H9 (cell line): ENCODE data around the gene ACSM4. TPM values are rescaled to one million over a fixed set of nuclear protein-coding genes. Genes with fewer than 3 reads are reported as not detected.
"Not testable (repeated sequence)": the region's sequence is repeated elsewhere in the genome, so short reads cannot be mapped to it uniquely, and the experiment has no call there.

Experiments
- DNase-seq: peaks from one replicate; pipeline ENCODE4 v3.0.0-alpha.2; 2017
- H2AFZ ChIP-seq: one replicate; pipeline ENCODE4 v1.6.1; 2013; ENCODE audit warnings: mild to moderate bottlenecking, low read length, control low read depth, moderate library complexity
- H2AK5ac ChIP-seq: 2 replicates; pipeline ENCODE4 v1.6.1; 2013; ENCODE audit warnings: low read length, control low read depth, mixed read lengths; ENCODE audit not compliant: insufficient read length
- H2BK120ac ChIP-seq: one replicate; pipeline ENCODE4 v1.6.1; 2013; ENCODE audit warnings: low read depth, mild to moderate bottlenecking, low read length, control low read depth, inconsistent platforms; ENCODE audit not compliant: poor library complexity, severe bottlenecking
- H2BK12ac ChIP-seq: 2 replicates; pipeline ENCODE4 v1.6.1; 2013; ENCODE audit warnings: low read length, control low read depth, mixed read lengths, low read depth; ENCODE audit not compliant: insufficient read length
- H2BK15ac ChIP-seq: 2 replicates; pipeline ENCODE4 v1.6.1; 2013; ENCODE audit warnings: low read depth, low read length, control low read depth
- H2BK20ac ChIP-seq: one replicate; pipeline ENCODE4 v1.6.1; 2013; ENCODE audit warnings: low read depth, mild to moderate bottlenecking, low read length, control low read depth, inconsistent platforms; ENCODE audit not compliant: poor library complexity, severe bottlenecking
- H2BK5ac ChIP-seq: 2 replicates; pipeline ENCODE4 v1.6.1; 2013; ENCODE audit warnings: low read length, control low read depth, mixed read lengths; ENCODE audit not compliant: insufficient read length
- H3K14ac ChIP-seq: 2 replicates; pipeline ENCODE4 v1.6.1; 2013; ENCODE audit warnings: low read length, control low read depth; ENCODE audit not compliant: insufficient read depth
- H3K18ac ChIP-seq: 2 replicates; pipeline ENCODE4 v1.6.1; 2013; ENCODE audit warnings: low read depth, mild to moderate bottlenecking, mixed read lengths, low read length, control low read depth; ENCODE audit not compliant: insufficient read length
- H3K23ac ChIP-seq: 2 replicates; pipeline ENCODE4 v1.6.1; 2013; ENCODE audit warnings: low read length, control low read depth, mixed read lengths, low read depth; ENCODE audit not compliant: insufficient read length
- H3K23me2 ChIP-seq: 2 replicates; pipeline ENCODE4 v1.6.1; 2013; ENCODE audit warnings: low read depth, mild to moderate bottlenecking, mixed read lengths, low read length, control low read depth; ENCODE audit not compliant: insufficient read length, poor library complexity, severe bottlenecking
- H3K27ac ChIP-seq: 2 replicates; pipeline ENCODE4 v1.5.1; 2013; ENCODE audit warnings: low read length, control low read depth, mixed read lengths, low read depth; ENCODE audit not compliant: insufficient read length
- H3K27me3 ChIP-seq: 2 replicates; pipeline ENCODE4 v1.6.1; 2013; ENCODE audit warnings: low read length, control low read depth, inconsistent platforms; ENCODE audit not compliant: insufficient read depth
- H3K4ac ChIP-seq: 2 replicates; pipeline ENCODE4 v1.6.1; 2013; ENCODE audit warnings: low read depth, mild to moderate bottlenecking, control low read depth, inconsistent platforms, low read length, moderate library complexity
- H3K4me1 ChIP-seq: 2 replicates; pipeline ENCODE4 v1.6.1; 2013; ENCODE audit warnings: low read length, control low read depth, inconsistent platforms; ENCODE audit not compliant: insufficient read depth
- H3K4me2 ChIP-seq: 2 replicates; pipeline ENCODE4 v1.6.1; 2013; ENCODE audit warnings: low read length, control low read depth, mixed read lengths; ENCODE audit not compliant: insufficient read length, insufficient read depth
- H3K56ac ChIP-seq: 2 replicates; pipeline ENCODE4 v1.6.1; 2013; ENCODE audit warnings: low read depth, mild to moderate bottlenecking, mixed read lengths, low read length, control low read depth; ENCODE audit not compliant: insufficient read length
- H3K79me1 ChIP-seq: 2 replicates; pipeline ENCODE4 v1.6.1; 2013; ENCODE audit warnings: low read depth, mild to moderate bottlenecking, moderate library complexity, low read length, control low read depth, inconsistent platforms; ENCODE audit not compliant: insufficient read depth, poor library complexity, severe bottlenecking
- H3K79me2 ChIP-seq: 2 replicates; pipeline ENCODE4 v1.6.1; 2013; ENCODE audit warnings: low read length, control low read depth, inconsistent platforms; ENCODE audit not compliant: insufficient read depth
- H3K9ac ChIP-seq: 2 replicates; pipeline ENCODE4 v1.6.1; 2013; ENCODE audit warnings: low read length, control low read depth, mixed read lengths; ENCODE audit not compliant: insufficient read length; ENCODE audit errors: extremely low read depth
- H3K9me3 ChIP-seq: one replicate; pipeline ENCODE4 v1.6.1; 2013; ENCODE audit warnings: low read depth, low read length, inconsistent platforms; ENCODE audit not compliant: control insufficient read depth
- H3T11ph ChIP-seq: one replicate; pipeline ENCODE4 v1.6.1; 2013; ENCODE audit warnings: mild to moderate bottlenecking, low read length, control low read depth, inconsistent platforms
- H4K20me1 ChIP-seq: one replicate; pipeline ENCODE4 v1.6.1; 2013; ENCODE audit not compliant: control insufficient read depth, insufficient read length, insufficient read depth
- H4K5ac ChIP-seq: 2 replicates; pipeline ENCODE4 v1.6.1; 2013; ENCODE audit warnings: low read depth, mild to moderate bottlenecking, mixed read lengths, low read length, control low read depth; ENCODE audit not compliant: insufficient read length
- H4K8ac ChIP-seq: replicated peaks from 2 replicates; pipeline ENCODE4 v1.6.1; 2013; ENCODE audit warnings: low read length, control low read depth, mixed read lengths, low read depth; ENCODE audit not compliant: insufficient read length
- H4K91ac ChIP-seq: 2 replicates; pipeline ENCODE4 v1.6.1; 2013; ENCODE audit warnings: low read depth, mild to moderate bottlenecking, moderate library complexity, mixed read lengths, low read length, control low read depth; ENCODE audit not compliant: insufficient read length
- H3K27ac Mint-ChIP-seq, 3 experiments: 2 replicates in 2 of 3; 3 replicates in 1 of 3; pipeline ENCODE4 v1.8.0; 2020 to 2021; ENCODE audit warnings: mixed read lengths in 3 of 3, mild to moderate bottlenecking in 1 of 3, moderate library complexity in 1 of 3
- H3K27me3 Mint-ChIP-seq: 2 replicates; pipeline ENCODE4 v1.8.0; 2021; ENCODE audit warnings: low read depth, mild to moderate bottlenecking, moderate library complexity, mixed read lengths
- H3K36me3 Mint-ChIP-seq, 3 experiments: 2 replicates in 2 of 3; 3 replicates in 1 of 3; pipeline ENCODE4 v1.8.0; 2020 to 2021; ENCODE audit warnings: low read depth in 3 of 3, mixed read lengths in 3 of 3; ENCODE audit not compliant: insufficient read depth in 1 of 3
- H3K4me1 Mint-ChIP-seq, 2 experiments: 2 replicates each; pipeline ENCODE4 v1.8.0; 2020; ENCODE audit warnings: mixed read lengths in 2 of 2
- H3K4me3 Mint-ChIP-seq, 2 experiments: 2 replicates in 1 of 2; 3 replicates in 1 of 2; pipeline ENCODE4 v1.8.0; 2020 to 2021; ENCODE audit warnings: mild to moderate bottlenecking in 2 of 2, mixed read lengths in 2 of 2, moderate library complexity in 1 of 2
- H3K9me3 Mint-ChIP-seq, 2 experiments: 2 replicates in 1 of 2; 3 replicates in 1 of 2; pipeline ENCODE4 v1.8.0; 2020; ENCODE audit warnings: mild to moderate bottlenecking in 2 of 2, mixed read lengths in 2 of 2, moderate library complexity in 1 of 2
- CTCF ChIP-seq: fragments of 200-600 bp; sonication (generic); conservative IDR thresholded peaks from 3 replicates; pipeline ENCODE4 v1.8.0; 2021; ENCODE audit warnings: antibody characterized with exemption, mild to moderate bottlenecking
- WGBS: extraction: QIAGEN DNeasy Blood & Tissue Kit; methylation state at CpG from one replicate; pipeline ENCODE4 v1.1.7; 2013; ENCODE audit warnings: missing lambda C conversion rate, low lambda C conversion rate, mixed read lengths; ENCODE audit not compliant: insufficient read length; ENCODE audit errors: extremely low coverage; 5-methylcytosine and 5-hydroxymethylcytosine counted together
- total RNA-seq: library from RNA; stranded (reverse); gene quantifications from 2 replicates; pipeline ENCODE4 v1.2.1, GENCODE V29; 2021

The ACSM4 gene
- total RNA-seq, 1 experiment from 2014 or later = not detected

- H3K4me2 ChIP-seq = no peak overlapping the region
- no peaks in the 10 kb centered on the region for H3K79me2 ChIP-seq
- H3K4me1 Mint-ChIP-seq = no peaks in the 10 kb centered on the region
- no peak overlapping the region for H4K5ac ChIP-seq
- peaks cover 0 to 6% (median 0%) of the 10 kb centered on the region in 3 experiments; a peak in 2 of 7 replicates for H3K36me3 Mint-ChIP-seq
- TF ChIP-seq CTCF = no peak
- no CpG with 5 or more reads among the region's 5 CpGs for WGBS
- H3K27me3 ChIP-seq = no peaks in the 10 kb centered on the region
- no peak overlapping the region for H2BK12ac ChIP-seq
- DNase-seq = no peak
- H3K27ac ChIP-seq = no peak overlapping the region
- H4K20me1 ChIP-seq = no peaks in the 10 kb centered on the region
- H4K91ac ChIP-seq = no peak overlapping the region
- H2BK20ac ChIP-seq = no peak overlapping the region
- no peaks in the 10 kb centered on the region for H3K79me1 ChIP-seq
- no peak overlapping the region for H3K23ac ChIP-seq
- no peak overlapping the region for H3T11ph ChIP-seq
- no peaks in the 10 kb centered on the region for H3K9me3 ChIP-seq
- H3K56ac ChIP-seq = no peak overlapping the region
- no peak overlapping the region for H3K18ac ChIP-seq
- no peaks in the 10 kb centered on the region for H3K23me2 ChIP-seq
- no peaks in the 10 kb centered on the region for H3K4me1 ChIP-seq
- H3K27me3 Mint-ChIP-seq = no peaks in the 10 kb centered on the region
- no peak overlapping the region for H3K4ac ChIP-seq
- H2AFZ ChIP-seq = no peak overlapping the region
- H2AK5ac ChIP-seq = no peak overlapping the region
- H3K4me3 Mint-ChIP-seq = no peak overlapping the region
- H4K8ac ChIP-seq = no peak overlapping the region
- no peak overlapping the region for H3K9ac ChIP-seq
- H2BK5ac ChIP-seq = no peak overlapping the region
- H3K9me3 Mint-ChIP-seq = peaks cover 6 to 10% of the 10 kb centered on the region in 2 experiments; a peak in 3 of 5 replicates
- H2BK15ac ChIP-seq = no peak overlapping the region
- H2BK120ac ChIP-seq = no peak overlapping the region
- H3K27ac Mint-ChIP-seq = no peak overlapping the region
- no peak overlapping the region for H3K14ac ChIP-seq
Measured at GRCh38 chr12:7271893-7272514, 31.9 kb upstream of the ACSM4 start.

GRCh38 chr12:7275482-7275881 lies 28.4 kb upstream of the ACSM4 start:
- H3K27me3 Mint-ChIP-seq, H3T11ph ChIP-seq, H3K4me1 ChIP-seq, H3K9me3 ChIP-seq, H2BK20ac ChIP-seq, H3K4ac ChIP-seq, H3K27ac Mint-ChIP-seq, H2AK5ac ChIP-seq, H4K20me1 ChIP-seq, H3K4me2 ChIP-seq, H3K27ac ChIP-seq, H3K56ac ChIP-seq, H3K79me1 ChIP-seq, H2BK120ac ChIP-seq, H4K8ac ChIP-seq, H2AFZ ChIP-seq, H3K18ac ChIP-seq, H4K91ac ChIP-seq, H3K27me3 ChIP-seq, H4K5ac ChIP-seq, H3K79me2 ChIP-seq, H2BK15ac ChIP-seq, H3K9ac ChIP-seq, H3K23me2 ChIP-seq, DNase-seq, H2BK5ac ChIP-seq, H3K4me3 Mint-ChIP-seq, H3K14ac ChIP-seq, H3K23ac ChIP-seq, H2BK12ac ChIP-seq: not testable (repeated sequence)
- peaks cover 8 to 14% of the 10 kb centered on the region in 2 experiments; a peak in 4 of 5 replicates for H3K9me3 Mint-ChIP-seq
- peaks cover 17% of the 10 kb centered on the region in 2 experiments for H3K4me1 Mint-ChIP-seq
- peaks cover 0 to 11% (median 3%) of the 10 kb centered on the region in 3 experiments; a peak in 2 of 7 replicates for H3K36me3 Mint-ChIP-seq
